ENCODE data around the gene PRTN3. TPM values are rescaled to one million over a fixed set of nuclear protein-coding genes. Genes with fewer than 3 reads are reported as not detected.

Gene PRTN3
- polyA plus RNA-seq, 4 donors = 0.41 TPM; not detected in 3

DNA sequence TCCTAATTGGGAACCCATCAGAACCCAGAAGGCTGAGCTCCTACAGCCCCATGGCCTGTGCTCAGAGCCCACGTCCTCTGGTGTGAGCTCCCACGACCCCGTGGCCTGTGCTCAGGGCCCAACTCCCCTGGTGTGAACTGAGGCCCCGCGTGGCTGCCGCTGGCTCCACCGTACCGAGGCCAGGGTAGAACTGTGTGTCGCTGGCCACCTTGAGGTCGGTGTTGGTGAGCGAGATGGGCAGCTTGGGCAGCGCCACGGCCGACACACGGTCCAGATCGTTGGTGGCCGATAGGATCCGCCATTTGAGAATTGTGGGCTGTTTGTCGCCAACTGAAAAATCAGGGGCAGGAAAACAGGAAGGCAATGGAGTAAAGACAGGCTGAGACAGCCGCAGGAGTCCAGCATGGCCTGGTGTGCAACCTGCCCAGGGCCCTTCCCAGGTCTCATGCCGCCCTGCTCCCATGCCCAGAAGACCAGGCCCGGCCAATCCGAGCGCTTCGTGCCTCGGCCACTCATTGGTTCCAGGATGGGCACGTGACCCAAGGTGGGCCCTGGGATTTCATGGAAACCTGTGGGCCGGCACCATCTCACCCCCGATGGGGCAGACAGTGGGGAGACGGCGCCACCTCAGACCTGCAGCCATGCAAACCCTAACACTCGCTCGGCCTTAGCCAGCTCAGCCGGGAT lies 40.7 kb downstream of the PRTN3 start:
- 98 to 99% (median 98%) methylated on average over 34 of the region's 34 CpGs for WGBS, 3 donors
- H3K4me1 ChIP-seq (ENCODE audit: control insufficient read depth in 3 of 3, insufficient read depth in 2 of 3, low read depth in 1 of 3, low read length in 2 of 3) = no peaks in the 10 kb centered on the region
- H3K27me3 ChIP-seq (ENCODE audit: control insufficient read depth in 3 of 3, insufficient read depth in 3 of 3, low read length in 3 of 3) = no peaks in the 10 kb centered on the region
- FAIRE-seq (no peak), DNase-seq (no peak)
- H3K36me3 ChIP-seq (ENCODE audit: control insufficient read depth in 3 of 3, insufficient read depth in 2 of 3, low read depth in 1 of 3, low read length in 3 of 3) = peaks cover 5 to 87% (median 15%) of the 10 kb centered on the region in 3 donors
- H3K4me3 ChIP-seq (ENCODE audit: low read depth in 1 of 3, low read length in 3 of 3) = no peak overlapping the region
- H3K27ac ChIP-seq (ENCODE audit: low read depth in 1 of 3, low read length in 2 of 3) = no peak overlapping the region
- no peaks in the 10 kb centered on the region for H3K9me3 ChIP-seq (ENCODE audit: control insufficient read depth in 2 of 2, insufficient read depth in 1 of 2, low read depth in 1 of 2, low read length in 1 of 2)

DNA sequence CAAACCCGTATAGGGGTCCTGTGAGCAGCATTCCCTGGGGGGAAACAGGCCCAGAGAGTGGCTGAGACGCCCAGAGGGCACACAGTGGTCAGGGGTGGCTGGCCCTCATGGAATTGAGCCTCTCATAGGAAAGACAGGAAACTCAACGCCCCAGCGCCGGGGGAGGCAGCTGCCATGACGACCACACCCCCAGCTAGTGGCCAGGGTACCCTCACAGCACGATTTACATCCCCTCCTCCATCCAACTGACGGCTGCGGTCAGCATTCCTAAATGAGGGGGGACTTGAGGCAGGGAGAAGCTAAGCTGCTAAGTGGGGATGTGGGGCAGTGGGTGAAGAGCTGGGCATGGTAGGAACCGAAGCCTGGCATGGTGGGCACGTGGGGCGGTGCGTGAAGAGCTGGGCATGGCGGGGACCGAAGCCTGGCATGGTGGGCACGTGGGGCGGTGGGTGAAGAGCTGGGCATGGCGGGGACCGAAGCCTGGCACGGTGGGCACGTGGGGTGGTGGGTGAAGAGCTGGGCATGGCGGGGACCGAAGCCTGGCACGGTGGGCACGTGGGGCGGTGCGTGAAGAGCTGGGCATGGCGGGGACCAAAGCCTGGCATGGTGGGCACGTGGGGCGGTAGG lies 42.2 kb downstream of the PRTN3 start:
- no peak overlapping the region for H3K27ac ChIP-seq (ENCODE audit: low read depth in 1 of 3, low read length in 2 of 3)
- no peak overlapping the region for H3K4me3 ChIP-seq (ENCODE audit: low read depth in 1 of 3, low read length in 3 of 3)
- no peaks in the 10 kb centered on the region for H3K27me3 ChIP-seq (ENCODE audit: control insufficient read depth in 3 of 3, insufficient read depth in 3 of 3, low read length in 3 of 3)
- 92 to 97% (median 93%) methylated on average over 16 to 30 of the region's 30 CpGs for WGBS, 3 donors
- H3K36me3 ChIP-seq (ENCODE audit: control insufficient read depth in 3 of 3, insufficient read depth in 2 of 3, low read depth in 1 of 3, low read length in 3 of 3) = peaks cover 5 to 92% (median 11%) of the 10 kb centered on the region in 3 donors
- FAIRE-seq = no peak
- no peaks in the 10 kb centered on the region for H3K9me3 ChIP-seq (ENCODE audit: control insufficient read depth in 2 of 2, insufficient read depth in 1 of 2, low read depth in 1 of 2, low read length in 1 of 2)
- no peak for DNase-seq
- H3K4me1 ChIP-seq (ENCODE audit: control insufficient read depth in 3 of 3, insufficient read depth in 2 of 3, low read depth in 1 of 3, low read length in 2 of 3) = no peaks in the 10 kb centered on the region

DNA sequence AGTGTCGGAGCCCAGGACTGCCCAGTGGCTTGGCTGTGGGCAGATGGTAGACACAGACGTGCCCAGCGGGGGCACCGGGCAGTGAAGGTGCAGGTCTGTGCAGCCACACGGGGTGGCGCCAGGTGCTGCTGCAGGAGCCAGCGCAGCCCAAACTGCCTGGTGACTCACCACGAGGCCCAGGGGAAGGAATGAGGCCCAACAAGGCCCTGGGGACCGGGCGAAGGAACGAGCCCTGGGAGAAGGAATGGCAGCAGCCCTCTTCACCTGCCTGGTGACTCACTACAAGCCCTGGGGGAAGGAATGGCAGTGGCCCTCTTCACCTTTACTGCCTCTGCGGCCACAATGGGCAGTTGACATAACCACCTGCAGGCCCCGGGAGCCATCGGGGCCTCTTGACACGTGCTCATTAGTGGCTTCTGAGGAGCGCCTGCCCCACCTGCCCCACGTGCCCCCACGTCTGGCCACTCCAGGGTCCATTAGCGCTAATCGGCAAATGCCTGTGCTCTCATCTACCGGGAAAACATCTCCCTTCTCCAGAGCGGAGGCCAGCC lies 42.9 kb downstream of the PRTN3 start:
- DNase-seq (no peak), FAIRE-seq (no peak)
- H3K27ac ChIP-seq (ENCODE audit: low read depth in 1 of 3, low read length in 2 of 3) = no peak overlapping the region
- no peaks in the 10 kb centered on the region for H3K27me3 ChIP-seq (ENCODE audit: control insufficient read depth in 3 of 3, insufficient read depth in 3 of 3, low read length in 3 of 3)
- no peak overlapping the region for H3K4me3 ChIP-seq (ENCODE audit: low read depth in 1 of 3, low read length in 3 of 3)
- H3K9me3 ChIP-seq (ENCODE audit: control insufficient read depth in 2 of 2, insufficient read depth in 1 of 2, low read depth in 1 of 2, low read length in 1 of 2) = no peaks in the 10 kb centered on the region
- WGBS, 3 donors = 88 to 90% (median 88%) methylated on average over 19 to 22 of the region's 22 CpGs
- H3K36me3 ChIP-seq (ENCODE audit: control insufficient read depth in 3 of 3, insufficient read depth in 2 of 3, low read depth in 1 of 3, low read length in 3 of 3) = peaks cover 5 to 95% (median 11%) of the 10 kb centered on the region in 3 donors
- H3K4me1 ChIP-seq (ENCODE audit: control insufficient read depth in 3 of 3, insufficient read depth in 2 of 3, low read depth in 1 of 3, low read length in 2 of 3) = no peaks in the 10 kb centered on the region

DNA sequence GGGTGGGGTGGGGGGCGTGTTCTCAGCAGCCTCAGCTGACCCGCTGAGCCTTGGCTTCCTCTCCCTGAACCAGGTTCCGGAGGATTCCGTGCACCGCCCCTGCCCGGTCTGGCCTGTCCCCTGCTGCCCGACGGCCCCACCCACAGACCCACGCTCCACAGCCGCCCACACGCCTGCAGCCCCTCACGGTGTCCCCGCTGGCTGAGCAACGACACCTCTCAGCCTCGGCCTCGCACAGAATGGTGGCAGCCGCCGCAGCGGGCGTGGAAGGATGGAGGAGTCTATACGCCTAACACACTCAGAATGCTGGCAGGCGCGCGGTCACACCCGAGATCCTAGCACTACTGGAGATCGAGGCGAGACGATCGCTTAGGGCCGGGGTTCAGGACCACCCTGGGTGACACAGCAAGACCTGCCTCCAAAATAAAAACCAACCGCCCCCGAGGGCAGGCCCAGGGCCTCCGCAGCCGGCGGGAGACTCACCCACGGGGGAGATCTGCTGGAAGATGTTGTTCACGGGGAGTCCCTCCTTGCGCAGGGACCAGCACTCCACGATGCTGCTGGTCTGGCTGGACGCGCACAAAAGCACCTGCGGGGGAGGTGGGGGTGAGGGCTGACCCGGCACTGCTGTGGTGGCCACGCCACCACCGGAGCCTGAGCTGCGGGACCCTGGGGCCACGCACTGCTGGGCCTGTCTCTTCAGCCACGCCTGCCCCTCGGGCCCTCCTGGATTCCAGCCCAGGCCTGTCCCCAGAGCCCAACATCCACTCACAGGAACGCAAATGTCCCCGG lies 43.8 kb downstream of the PRTN3 start:
- DNase-seq (no peak), FAIRE-seq (no peak)
- 95 to 96% (median 95%) methylated on average over 42 to 51 of the region's 51 CpGs for WGBS, 3 donors
- Histone ChIP-seq H3K27me3 (ENCODE audit: control insufficient read depth in 3 of 3, insufficient read depth in 3 of 3, low read length in 3 of 3) (no peaks in the 10 kb centered on the region), H3K9me3 (ENCODE audit: control insufficient read depth in 2 of 2, insufficient read depth in 1 of 2, low read depth in 1 of 2, low read length in 1 of 2) (no peaks in the 10 kb centered on the region), H3K4me1 (ENCODE audit: control insufficient read depth in 3 of 3, insufficient read depth in 2 of 3, low read depth in 1 of 3, low read length in 2 of 3) (no peaks in the 10 kb centered on the region), H3K4me3 (ENCODE audit: low read depth in 1 of 3, low read length in 3 of 3) (no peak overlapping the region), H3K27ac (ENCODE audit: low read depth in 1 of 3, low read length in 2 of 3) (no peak overlapping the region), H3K36me3 (ENCODE audit: control insufficient read depth in 3 of 3, insufficient read depth in 2 of 3, low read depth in 1 of 3, low read length in 3 of 3) (peaks cover 5 to 98% (median 15%) of the 10 kb centered on the region in 3 donors)

DNA sequence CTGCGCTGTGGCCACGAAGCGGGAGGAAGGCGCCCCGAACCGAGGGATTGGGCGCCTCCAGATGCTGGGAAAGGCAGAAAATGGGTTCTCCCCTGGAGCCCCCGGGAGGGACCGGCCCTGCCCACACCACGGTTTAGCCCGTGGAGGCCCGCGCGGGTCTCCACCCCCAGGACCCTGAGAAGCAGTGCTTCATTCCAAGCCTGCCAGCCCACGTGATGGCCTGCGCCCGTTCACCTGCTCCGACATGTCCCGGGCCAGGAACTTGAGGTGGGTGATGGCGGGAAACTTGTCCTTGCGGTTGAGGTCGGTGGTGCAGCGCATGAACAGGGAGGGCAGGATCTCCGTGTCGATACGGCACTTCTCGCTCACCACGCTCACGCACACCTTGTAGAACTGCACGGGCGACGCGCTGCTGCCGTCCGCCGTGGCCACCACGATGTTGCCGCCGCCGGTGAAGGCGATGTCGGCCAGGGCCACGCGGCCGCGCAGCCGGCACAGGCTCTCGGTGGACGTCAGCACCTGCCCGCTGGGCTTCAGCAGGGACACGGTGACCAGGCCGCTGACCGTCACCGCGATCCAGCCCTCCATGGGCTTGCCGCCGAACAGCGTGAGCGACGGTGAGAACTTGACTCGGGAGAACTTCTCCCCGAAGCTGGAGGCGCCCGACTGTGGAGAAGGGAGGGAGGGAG lies 44.9 kb downstream of the PRTN3 start:
- FAIRE-seq (no peak), DNase-seq (no peak)
- H3K36me3 ChIP-seq (ENCODE audit: control insufficient read depth in 3 of 3, insufficient read depth in 2 of 3, low read depth in 1 of 3, low read length in 3 of 3) = peaks cover 5 to 98% (median 17%) of the 10 kb centered on the region in 3 donors
- no peak overlapping the region for H3K27ac ChIP-seq (ENCODE audit: low read depth in 1 of 3, low read length in 2 of 3)
- no peaks in the 10 kb centered on the region for H3K4me1 ChIP-seq (ENCODE audit: control insufficient read depth in 3 of 3, insufficient read depth in 2 of 3, low read depth in 1 of 3, low read length in 2 of 3)
- H3K9me3 ChIP-seq (ENCODE audit: control insufficient read depth in 2 of 2, insufficient read depth in 1 of 2, low read depth in 1 of 2, low read length in 1 of 2) = no peaks in the 10 kb centered on the region
- no peaks in the 10 kb centered on the region for H3K27me3 ChIP-seq (ENCODE audit: control insufficient read depth in 3 of 3, insufficient read depth in 3 of 3, low read length in 3 of 3)
- no peak overlapping the region for H3K4me3 ChIP-seq (ENCODE audit: low read depth in 1 of 3, low read length in 3 of 3)
- 97 to 98% (median 97%) methylated on average over 56 to 64 of the region's 64 CpGs for WGBS, 3 donors

DNA sequence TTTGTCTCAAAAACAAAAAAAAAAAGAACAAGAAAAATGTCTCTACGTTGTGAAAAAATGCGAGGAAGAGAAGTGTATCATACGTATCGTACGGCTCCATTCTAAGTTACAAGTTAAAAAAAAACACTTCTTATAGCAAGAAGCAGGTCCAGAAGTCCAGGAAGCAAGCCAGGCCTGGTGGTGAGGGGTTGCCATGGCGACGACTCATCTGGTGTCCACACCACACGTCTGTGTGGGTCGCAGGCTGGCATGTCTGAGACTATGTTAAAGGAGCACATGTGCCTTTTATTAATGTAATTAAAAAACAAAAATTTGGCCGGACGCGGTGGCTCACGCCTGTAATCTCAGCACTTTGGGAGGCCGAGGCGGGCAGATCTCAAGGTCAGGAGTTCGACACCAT lies 46.3 kb downstream of the PRTN3 start:
- Histone ChIP-seq H3K27me3 (ENCODE audit: control insufficient read depth in 3 of 3, insufficient read depth in 3 of 3, low read length in 3 of 3) (no peaks in the 10 kb centered on the region), H3K9me3 (ENCODE audit: control insufficient read depth in 2 of 2, insufficient read depth in 1 of 2, low read depth in 1 of 2, low read length in 1 of 2) (no peaks in the 10 kb centered on the region), H3K36me3 (ENCODE audit: control insufficient read depth in 3 of 3, insufficient read depth in 2 of 3, low read depth in 1 of 3, low read length in 3 of 3) (peaks cover 3 to 91% (median 9%) of the 10 kb centered on the region in 3 donors), H3K4me3 (ENCODE audit: low read depth in 1 of 3, low read length in 3 of 3) (no peak overlapping the region), H3K27ac (ENCODE audit: low read depth in 1 of 3, low read length in 2 of 3) (no peak overlapping the region), H3K4me1 (ENCODE audit: control insufficient read depth in 3 of 3, insufficient read depth in 2 of 3, low read depth in 1 of 3, low read length in 2 of 3) (peaks cover 0 to 9% (median 4%) of the 10 kb centered on the region in 3 donors)
- WGBS, 3 donors = 85 to 91% (median 89%) methylated on average over 16 of the region's 16 CpGs
- DNase-seq (no peak), FAIRE-seq (no peak)

DNA sequence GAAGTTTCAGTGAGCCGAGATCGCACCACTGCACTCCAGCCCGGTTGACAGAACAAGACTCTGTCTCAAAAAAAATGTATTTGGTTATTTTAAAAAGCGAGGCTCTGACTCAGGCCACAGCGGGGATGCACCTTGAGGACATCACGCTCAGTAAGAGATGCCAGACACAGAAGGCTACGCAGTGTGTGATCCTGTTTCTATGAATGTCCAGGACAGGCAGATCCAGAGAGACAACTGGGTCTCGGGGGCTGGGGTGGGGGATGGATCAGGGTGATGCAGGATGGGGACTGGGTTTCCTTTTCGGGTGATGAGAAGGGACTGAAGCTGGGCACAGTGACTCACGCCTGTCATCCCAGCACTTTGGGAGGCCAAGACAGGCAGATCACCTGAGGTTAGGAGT lies 46.8 kb downstream of the PRTN3 start:
- Histone ChIP-seq H3K4me3 (ENCODE audit: low read depth in 1 of 3, low read length in 3 of 3) (no peak overlapping the region), H3K4me1 (ENCODE audit: control insufficient read depth in 3 of 3, insufficient read depth in 2 of 3, low read depth in 1 of 3, low read length in 2 of 3) (peaks cover 0 to 12% (median 5%) of the 10 kb centered on the region in 3 donors), H3K36me3 (ENCODE audit: control insufficient read depth in 3 of 3, insufficient read depth in 2 of 3, low read depth in 1 of 3, low read length in 3 of 3) (peaks cover 3 to 86% (median 9%) of the 10 kb centered on the region in 3 donors), H3K9me3 (ENCODE audit: control insufficient read depth in 2 of 2, insufficient read depth in 1 of 2, low read depth in 1 of 2, low read length in 1 of 2) (no peaks in the 10 kb centered on the region), H3K27ac (ENCODE audit: low read depth in 1 of 3, low read length in 2 of 3) (no peak overlapping the region), H3K27me3 (ENCODE audit: control insufficient read depth in 3 of 3, insufficient read depth in 3 of 3, low read length in 3 of 3) (no peaks in the 10 kb centered on the region)
- no peak for DNase-seq
- WGBS, 3 donors = 95 to 97% (median 95%) methylated on average over 10 of the region's 10 CpGs
- FAIRE-seq = no peak
